B cell (primary cell): Measurements from ENCODE around the gene RPTOR.

Source experiments
- EZH2 ChIP-seq: IDR thresholded peaks from 2 replicates; pipeline ENCODE4 v1.6.1; 2012; ENCODE audit warnings: borderline replicate concordance, low read depth, mild to moderate bottlenecking, moderate library complexity, low read length; ENCODE audit not compliant: insufficient read depth, poor library complexity, severe bottlenecking
- TF ChIP-seq, protein P1 (sequence below): fragments of 200-600 bp; IDR thresholded peaks from one replicate; pipeline ENCODE4 v1.8.0; 2022; ENCODE audit warnings: antibody characterized with exemption, mild to moderate bottlenecking

DNA sequence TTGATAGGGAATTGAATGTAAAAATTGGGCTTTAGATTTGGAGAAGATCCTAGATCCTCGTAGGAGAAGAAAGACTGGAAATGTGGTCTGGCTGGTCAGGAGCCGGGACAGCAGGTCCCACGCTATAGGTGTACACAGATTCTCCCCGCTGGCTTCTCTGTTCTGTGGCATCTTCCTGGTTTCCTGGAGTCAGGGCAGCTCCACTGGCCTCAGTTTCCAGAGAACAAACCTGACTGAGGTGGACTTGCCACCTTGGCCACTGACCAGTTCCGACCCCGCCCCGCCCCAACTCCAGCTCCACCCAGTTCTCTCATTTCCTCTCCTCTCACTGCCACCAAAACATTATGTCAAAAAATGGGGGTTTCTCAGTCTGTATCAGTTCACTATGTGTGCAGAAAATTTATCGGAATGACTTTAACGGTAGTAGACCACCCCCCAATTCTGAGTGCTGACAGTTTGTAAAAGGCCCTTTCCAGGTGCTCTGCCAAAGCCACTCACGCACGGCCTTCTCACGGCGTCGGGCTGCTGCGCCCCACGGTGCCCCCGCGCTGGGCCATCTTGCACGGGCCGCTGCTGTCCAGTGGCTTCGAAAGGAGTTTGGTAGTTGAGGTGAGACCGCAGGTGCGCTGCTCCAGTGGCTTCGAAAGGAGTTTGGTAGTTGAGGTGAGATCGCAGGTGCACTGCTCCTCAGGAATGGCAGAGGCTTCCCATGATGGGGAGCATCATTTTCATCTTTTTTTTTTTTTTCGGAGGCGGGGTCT, 285.6 kb downstream of the RPTOR start:
- TF ChIP-seq, protein P1, sequence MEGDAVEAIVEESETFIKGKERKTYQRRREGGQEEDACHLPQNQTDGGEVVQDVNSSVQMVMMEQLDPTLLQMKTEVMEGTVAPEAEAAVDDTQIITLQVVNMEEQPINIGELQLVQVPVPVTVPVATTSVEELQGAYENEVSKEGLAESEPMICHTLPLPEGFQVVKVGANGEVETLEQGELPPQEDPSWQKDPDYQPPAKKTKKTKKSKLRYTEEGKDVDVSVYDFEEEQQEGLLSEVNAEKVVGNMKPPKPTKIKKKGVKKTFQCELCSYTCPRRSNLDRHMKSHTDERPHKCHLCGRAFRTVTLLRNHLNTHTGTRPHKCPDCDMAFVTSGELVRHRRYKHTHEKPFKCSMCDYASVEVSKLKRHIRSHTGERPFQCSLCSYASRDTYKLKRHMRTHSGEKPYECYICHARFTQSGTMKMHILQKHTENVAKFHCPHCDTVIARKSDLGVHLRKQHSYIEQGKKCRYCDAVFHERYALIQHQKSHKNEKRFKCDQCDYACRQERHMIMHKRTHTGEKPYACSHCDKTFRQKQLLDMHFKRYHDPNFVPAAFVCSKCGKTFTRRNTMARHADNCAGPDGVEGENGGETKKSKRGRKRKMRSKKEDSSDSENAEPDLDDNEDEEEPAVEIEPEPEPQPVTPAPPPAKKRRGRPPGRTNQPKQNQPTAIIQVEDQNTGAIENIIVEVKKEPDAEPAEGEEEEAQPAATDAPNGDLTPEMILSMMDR = no peak
- no peak for TF ChIP-seq EZH2
